Transverse colon (tissue), 3 donors: ENCODE results near the gene ZNF346.

ENCODE experiments used
- POLR2A ChIP-seq: fragments of 450-650 bp; IDR thresholded peaks from one replicate; pipeline ENCODE4 v1.6.1; 2016; ENCODE audit warnings: antibody characterized with exemption, mild to moderate bottlenecking, moderate library complexity
- TF ChIP-seq, protein P1 (sequence below), 5 experiments: fragments of 200-600 bp in 3 of 5; fragments of 450-650 bp in 2 of 5; sonication (generic) in 3 of 5; IDR thresholded peaks; 1 replicate in 2 of 5; 2 replicates in 3 of 5; pipeline ENCODE4 v1.5.1; 2016 to 2017; ENCODE audit warnings: antibody characterized with exemption in 5 of 5, inconsistent platforms in 3 of 5, mild to moderate bottlenecking in 2 of 5, moderate library complexity in 1 of 5

DNA sequence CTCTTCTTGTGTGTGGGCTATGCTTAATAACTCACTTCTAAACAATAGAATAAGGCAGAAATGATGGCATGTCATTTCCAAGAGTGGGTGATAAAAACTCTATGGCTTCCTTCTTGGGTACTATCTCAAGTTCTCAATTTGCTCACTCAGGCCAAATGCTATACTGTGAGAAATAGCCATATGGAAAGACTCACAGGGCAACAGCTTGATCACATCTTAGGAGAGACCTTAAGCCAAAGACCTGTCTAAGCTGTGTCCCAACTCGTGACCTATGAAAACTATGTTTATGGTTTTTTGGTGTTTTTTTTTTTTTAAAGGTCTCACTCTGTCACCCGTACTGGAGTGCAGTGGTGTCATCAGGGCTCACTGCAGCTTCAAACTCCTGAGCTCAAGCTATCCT, 13.8 kb upstream of the ZNF346 start:
- TF ChIP-seq, protein P1, sequence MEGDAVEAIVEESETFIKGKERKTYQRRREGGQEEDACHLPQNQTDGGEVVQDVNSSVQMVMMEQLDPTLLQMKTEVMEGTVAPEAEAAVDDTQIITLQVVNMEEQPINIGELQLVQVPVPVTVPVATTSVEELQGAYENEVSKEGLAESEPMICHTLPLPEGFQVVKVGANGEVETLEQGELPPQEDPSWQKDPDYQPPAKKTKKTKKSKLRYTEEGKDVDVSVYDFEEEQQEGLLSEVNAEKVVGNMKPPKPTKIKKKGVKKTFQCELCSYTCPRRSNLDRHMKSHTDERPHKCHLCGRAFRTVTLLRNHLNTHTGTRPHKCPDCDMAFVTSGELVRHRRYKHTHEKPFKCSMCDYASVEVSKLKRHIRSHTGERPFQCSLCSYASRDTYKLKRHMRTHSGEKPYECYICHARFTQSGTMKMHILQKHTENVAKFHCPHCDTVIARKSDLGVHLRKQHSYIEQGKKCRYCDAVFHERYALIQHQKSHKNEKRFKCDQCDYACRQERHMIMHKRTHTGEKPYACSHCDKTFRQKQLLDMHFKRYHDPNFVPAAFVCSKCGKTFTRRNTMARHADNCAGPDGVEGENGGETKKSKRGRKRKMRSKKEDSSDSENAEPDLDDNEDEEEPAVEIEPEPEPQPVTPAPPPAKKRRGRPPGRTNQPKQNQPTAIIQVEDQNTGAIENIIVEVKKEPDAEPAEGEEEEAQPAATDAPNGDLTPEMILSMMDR (IDR thresholded peaks at IDR 0.05), result no peak
- TF ChIP-seq POLR2A, result no peak
